HCT116 (cell line): Measurements from ENCODE around the gene CALHM3. TPM values are rescaled to one million over a fixed set of nuclear protein-coding genes. Genes with fewer than 3 reads are reported as not detected.

Experiments
- ATAC-seq: fragments of 200-7000 bp; cut with Tn5 transposase; 2 replicates; pipeline ENCODE4 v1.9.1; 2020; ENCODE audit warnings: mild to moderate bottlenecking, moderate library complexity
- BruUV-seq: library from RNA; stranded (reverse); fragments of 400-500 nt; replicated peaks from 2 replicates; lab custom pipeline; 2021; lab: Mats Ljungman, UMichigan
- CTCF ChIA-PET: fragments of 300-600 bp; sonication (Branson Sonifier 250); formaldehyde crosslinking; loops from one replicate; lab custom pipeline; 2021; ENCODE audit warnings: antibody characterized with exemption; lab: Charles Lee
- POLR2A ChIA-PET: fragments of 300-600, 350-600 bp; sonication (Branson Sonifier 250); formaldehyde crosslinking; loops from one replicate; lab custom pipeline; 2021; ENCODE audit warnings: antibody characterized with exemption; lab: Charles Lee
- RAD21 ChIA-PET, 2 experiments: fragments of 300-600 bp; sonication (Branson Sonifier 250); formaldehyde crosslinking; loops; one replicate each; lab custom pipeline; 2023; ENCODE audit warnings: low total read pairs in 2 of 2; ENCODE audit not compliant: uncharacterized antibody in 2 of 2, unreplicated experiment in 2 of 2, low non-redundant PET in 1 of 2; lab: Charles Lee
- DNase-seq: peaks from one replicate; pipeline ENCODE4 v3.0.0-alpha.2; 2010; ENCODE audit warnings: low read depth, low spot score
- H2AFZ ChIP-seq: fragments of 200-600 bp; shearing (Covaris generic), sonication (generic); 2 replicates; pipeline ENCODE4 v1.6.1; 2017; ENCODE audit warnings: low read depth, mixed run types, mixed read lengths, antibody characterized with exemption, low read length; ENCODE audit not compliant: poor library complexity, severe bottlenecking
- H3K27ac ChIP-seq: 2 replicates; pipeline ENCODE4 v1.5.1; 2012; ENCODE audit warnings: low read depth, low read length
- H3K27me3 ChIP-seq: fragments of 200-600 bp; sonication (generic); 2 replicates; pipeline ENCODE4 v1.6.1; 2016; ENCODE audit warnings: mixed run types, low read length, mixed read lengths; ENCODE audit not compliant: insufficient read depth
- H3K36me3 ChIP-seq, 2 experiments: fragments of 200-500 bp in 1 of 2; fragments of 200-600 bp in 1 of 2; sonication (Bioruptor generic) in 1 of 2; sonication (generic) in 1 of 2; 2 replicates each; pipeline versions ENCODE4 v1.5.1 to v1.6.1; 2014 to 2016; ENCODE audit warnings: low read length in 2 of 2, inconsistent platforms in 1 of 2, mixed read lengths in 1 of 2, mixed run types in 1 of 2; ENCODE audit not compliant: insufficient read depth in 2 of 2, control insufficient read depth in 1 of 2
- H3K4me1 ChIP-seq, 2 experiments: fragments of 200-600 bp in 1 of 2; sonication (generic) in 1 of 2; 2 replicates each; pipeline versions ENCODE4 v1.5.1 to v1.6.1; 2012 to 2017; ENCODE audit warnings: low read length in 2 of 2, inconsistent platforms in 1 of 2, mild to moderate bottlenecking in 1 of 2, mixed read lengths in 1 of 2, mixed run types in 1 of 2, moderate library complexity in 1 of 2; ENCODE audit not compliant: insufficient read depth in 2 of 2, control insufficient read depth in 1 of 2
- H3K4me2 ChIP-seq: fragments of 200-600 bp; sonication (generic); 2 replicates; pipeline ENCODE4 v1.6.1; 2017; ENCODE audit warnings: mixed run types, low read length, mixed read lengths
- H3K4me3 ChIP-seq, 2 experiments: fragments of 200-600 bp in 1 of 2; sonication (generic) in 1 of 2; replicated peaks in 1 of 2; 2 replicates each; pipeline ENCODE4 v1.5.1; 2011 to 2016; ENCODE audit warnings: low read length in 2 of 2, control low read depth in 1 of 2, low read depth in 1 of 2, mild to moderate bottlenecking in 1 of 2, mixed read lengths in 1 of 2, mixed run types in 1 of 2
- H3K79me2 ChIP-seq: fragments of 200-600 bp; sonication (generic); 2 replicates; pipeline ENCODE4 v1.6.1; 2017; ENCODE audit warnings: mild to moderate bottlenecking, mixed run types, low read length, moderate library complexity, mixed read lengths; ENCODE audit not compliant: insufficient read depth
- H3K9ac ChIP-seq: fragments of 200-600 bp; sonication (generic); 2 replicates; pipeline ENCODE4 v1.6.1; 2016; ENCODE audit warnings: low read length, mixed read lengths
- H3K9me2 ChIP-seq: fragments of 200-600 bp; sonication (generic), shearing (Covaris generic); 2 replicates; pipeline ENCODE4 v1.6.1; 2017; ENCODE audit warnings: mixed run types, mild to moderate bottlenecking, moderate library complexity; ENCODE audit not compliant: insufficient read depth
- H3K9me3 ChIP-seq, 2 experiments: fragments of 200-500 bp in 1 of 2; fragments of 200-600 bp in 1 of 2; sonication (Bioruptor generic) in 1 of 2; sonication (generic) in 1 of 2; 2 replicates each; pipeline ENCODE4 v1.6.1; 2014 to 2017; ENCODE audit warnings: low read length in 2 of 2, mixed read lengths in 2 of 2, inconsistent platforms in 1 of 2, low read depth in 1 of 2, mild to moderate bottlenecking in 1 of 2, mixed run types in 1 of 2, moderate library complexity in 1 of 2; ENCODE audit not compliant: control insufficient read depth in 1 of 2, insufficient read depth in 1 of 2
- H4K20me1 ChIP-seq: fragments of 200-600 bp; sonication (generic), shearing (Covaris generic); 2 replicates; pipeline ENCODE4 v1.6.1; 2017; ENCODE audit warnings: mixed run types, mild to moderate bottlenecking, moderate library complexity; ENCODE audit not compliant: insufficient read depth
- ATF3 ChIP-seq: IDR thresholded peaks from 2 replicates; pipeline ENCODE4 v1.6.1; 2012
- CBX3 ChIP-seq: IDR thresholded peaks from 2 replicates; pipeline ENCODE4 v1.6.1; 2012; ENCODE audit warnings: low read depth
- CEBPB ChIP-seq: IDR thresholded peaks from 2 replicates; pipeline ENCODE4 v1.6.1; 2012; ENCODE audit warnings: low read depth
- ELF1 ChIP-seq: IDR thresholded peaks from 2 replicates; pipeline ENCODE4 v1.6.1; 2012; ENCODE audit warnings: low read depth, borderline replicate concordance
- EZH2 ChIP-seq: fragments of 200-600 bp; sonication (generic); IDR thresholded peaks from 2 replicates; pipeline ENCODE4 v1.6.1; 2017; ENCODE audit warnings: antibody characterized with exemption, mixed run types
- EZH2phosphoT487 ChIP-seq: fragments of 200-600 bp; IDR thresholded peaks from 2 replicates; pipeline ENCODE4 v1.6.1; 2018; ENCODE audit warnings: antibody characterized with exemption, borderline replicate concordance
- FOSL1 ChIP-seq: IDR thresholded peaks from 2 replicates; pipeline ENCODE4 v1.6.1; 2012; ENCODE audit warnings: low read depth
- JUND ChIP-seq: IDR thresholded peaks from 2 replicates; pipeline ENCODE4 v1.6.1; 2012
- MAX ChIP-seq: IDR thresholded peaks from 2 replicates; pipeline ENCODE4 v1.6.1; 2012
- POLR2A ChIP-seq: IDR thresholded peaks from 2 replicates; pipeline ENCODE4 v1.7.0; 2011; ENCODE audit warnings: borderline replicate concordance; ENCODE audit not compliant: insufficient read depth, insufficient read length; ENCODE audit errors: extremely low read depth
- POLR2AphosphoS5 ChIP-seq: IDR thresholded peaks from 2 replicates; pipeline ENCODE4 v1.6.1; 2011; ENCODE audit warnings: mild to moderate bottlenecking, low read depth, low read length, moderate library complexity
- RAD21 ChIP-seq: IDR thresholded peaks from 2 replicates; pipeline ENCODE4 v1.6.1; 2012; ENCODE audit warnings: low read depth, mild to moderate bottlenecking
- REST ChIP-seq: IDR thresholded peaks from 2 replicates; pipeline ENCODE4 v1.6.1; 2012; ENCODE audit warnings: low read depth
- SP1 ChIP-seq: IDR thresholded peaks from 2 replicates; pipeline ENCODE4 v1.6.1; 2012; ENCODE audit warnings: low read depth
- SRF ChIP-seq: IDR thresholded peaks from 2 replicates; pipeline ENCODE4 v1.6.1; 2012; ENCODE audit warnings: low read depth
- TCF7L2 ChIP-seq: IDR thresholded peaks from 2 replicates; pipeline ENCODE4 v1.7.0; 2011; ENCODE audit warnings: borderline replicate concordance, inconsistent platforms; ENCODE audit not compliant: insufficient read depth, insufficient read length; ENCODE audit errors: extremely low read depth
- YY1 ChIP-seq: IDR thresholded peaks from 2 replicates; pipeline ENCODE4 v1.6.1; 2011; ENCODE audit warnings: low read length, low read depth, moderate library complexity, mild to moderate bottlenecking; ENCODE audit not compliant: insufficient replicate concordance; ENCODE audit errors: extremely low read depth
- ZBTB33 ChIP-seq: IDR thresholded peaks from 2 replicates; pipeline ENCODE4 v1.6.1; 2011; ENCODE audit warnings: mild to moderate bottlenecking, low read length, moderate library complexity; ENCODE audit not compliant: insufficient replicate concordance; ENCODE audit errors: extremely low read depth
- ZFX ChIP-seq: fragments of 450-650 bp; IDR thresholded peaks from 2 replicates; pipeline ENCODE4 v1.6.1; 2017
- ZNF274 ChIP-seq: fragments of 200-500 bp; sonication (Bioruptor generic); IDR thresholded peaks from 2 replicates; pipeline ENCODE4 v1.6.1; 2014; ENCODE audit warnings: mild to moderate bottlenecking, low read depth, low read length, inconsistent platforms
- intact Hi-C: fragments of 100-400 bp; cut with micrococcal nuclease; formaldehyde crosslinking; loops from 2 replicates; pipeline ENCODE4 v1.10.0; 2022
- total RNA-seq: library from RNA; stranded (reverse); gene quantifications from one replicate; pipeline ENCODE4 v1.2.1, GENCODE V29; 2021; ENCODE audit not compliant: unreplicated experiment

Gene CALHM3
- total RNA-seq, 1 experiment from 2014 or later, result 0.49 TPM

GRCh38 chr10:103441206-103441605, 37.8 kb downstream of the CALHM3 start (continued):
- TF ChIP-seq CEBPB, result no peak
- no peak for TF ChIP-seq SRF

- H2AFZ ChIP-seq, result no peak overlapping the region
- TF ChIP-seq ATF3 (no peak), ZNF274 (no peak), ELF1 (no peak), EZH2 (no peak), YY1 (no peak), TCF7L2 (no peak), POLR2AphosphoS5 (no peak), CBX3 (no peak), REST (no peak), JUND (no peak), EZH2phosphoT487 (no peak), RAD21 (no peak), ZFX (no peak; the same call in 1 of the 2 replicates), POLR2A (no peak), MAX (no peak), SP1 (no peak), FOSL1 (no peak), ZBTB33 (no peak)
Observed at GRCh38 chr10:103440416-103440815, 38.6 kb downstream of the CALHM3 start.

More at GRCh38 chr10:103440416-103440815, 38.6 kb downstream of the CALHM3 start:
- POLR2A ChIA-PET, result no interaction called here
- H3K36me3 ChIP-seq, result peaks cover 83 to 86% of the 10 kb centered on the region in 2 experiments
- no TSS peak for BruUV-seq
- RAD21 ChIA-PET, result no interaction called here
- intact Hi-C loops, result no loop called here
- H3K4me2 ChIP-seq, result no peak overlapping the region
- ATAC-seq, result no peak
- no peak overlapping the region for H3K9ac ChIP-seq
- CTCF ChIA-PET, result no interaction called here
- no peaks in the 10 kb centered on the region for H3K27me3 ChIP-seq
- H3K4me3 ChIP-seq, result no peak overlapping the region
- H3K9me2 ChIP-seq, result no peaks in the 10 kb centered on the region
- DNase-seq, result no peak
- no peaks in the 10 kb centered on the region for H3K4me1 ChIP-seq
- no peaks in the 10 kb centered on the region for H3K9me3 ChIP-seq
- no peak overlapping the region for H3K27ac ChIP-seq
- H3K79me2 ChIP-seq, result peaks cover 5% of the 10 kb centered on the region
- no peaks in the 10 kb centered on the region for H4K20me1 ChIP-seq
